ENCODE data around the gene TMA7B.

The TMA7B gene

GRCh38 chr22:39974065-39974464 lies 13.9 kb downstream of the TMA7B start:
- Histone ChIP-seq H3K4me2 (ENCODE audit: low read length) (no peak overlapping the region), H3K9me3 (ENCODE audit: control insufficient read depth, insufficient read depth, low read length) (no peaks in the 10 kb centered on the region), H3F3A (ENCODE audit: control insufficient read depth, insufficient read depth) (no peaks in the 10 kb centered on the region), H3K27me3 (ENCODE audit: control insufficient read depth, low read length) (peaks cover 36% of the 10 kb centered on the region), H3K4me3 (ENCODE audit: low read length) (no peak overlapping the region), H3K4me1 (ENCODE audit: control insufficient read depth, low read length) (no peaks in the 10 kb centered on the region), H3K27ac (ENCODE audit: low read depth, low read length) (no peak overlapping the region), H4K20me1 (ENCODE audit: control insufficient read depth, insufficient read depth, low read depth, low read length) (no peaks in the 10 kb centered on the region), H3K9me2 (replicated peaks; ENCODE audit: control insufficient read depth, low read length) (no peaks in the 10 kb centered on the region), H3K79me2 (ENCODE audit: control insufficient read depth, low read length) (no peaks in the 10 kb centered on the region), H3K36me3 (ENCODE audit: control insufficient read depth, low read length) (no peaks in the 10 kb centered on the region)
- TF ChIP-seq CTCF (IDR thresholded peaks at IDR 0.05; ENCODE audit: low read depth, low read length, poor library complexity, severe bottlenecking): no peak

- Histone ChIP-seq H3K9me2 (replicated peaks; ENCODE audit: control insufficient read depth, low read length) (no peaks in the 10 kb centered on the region), H3K27me3 (ENCODE audit: control insufficient read depth, low read length) (peaks cover 34% of the 10 kb centered on the region)
These were observed 18.9 kb downstream of the TMA7B start for GRCh38 chr22:39979048-39979447.

GRCh38 chr22:39979458-39979857 lies 19.3 kb downstream of the TMA7B start:
- peaks cover 34% of the 10 kb centered on the region for H3K27me3 ChIP-seq (ENCODE audit: control insufficient read depth, low read length)

More at GRCh38 chr22:39979048-39979447, 18.9 kb downstream of the TMA7B start:
- Histone ChIP-seq H4K20me1 (ENCODE audit: control insufficient read depth, insufficient read depth, low read depth, low read length) (no peaks in the 10 kb centered on the region), H3K27ac (ENCODE audit: low read depth, low read length) (no peak overlapping the region), H3K79me2 (ENCODE audit: control insufficient read depth, low read length) (no peaks in the 10 kb centered on the region), H3F3A (ENCODE audit: control insufficient read depth, insufficient read depth) (no peaks in the 10 kb centered on the region), H3K4me1 (ENCODE audit: control insufficient read depth, low read length) (no peaks in the 10 kb centered on the region), H3K9me3 (ENCODE audit: control insufficient read depth, insufficient read depth, low read length) (no peaks in the 10 kb centered on the region), H3K4me3 (ENCODE audit: low read length) (no peak overlapping the region), H3K36me3 (ENCODE audit: control insufficient read depth, low read length) (no peaks in the 10 kb centered on the region), H3K4me2 (ENCODE audit: low read length) (no peak overlapping the region)
- TF ChIP-seq CTCF (IDR thresholded peaks at IDR 0.05; ENCODE audit: low read depth, low read length, poor library complexity, severe bottlenecking) (no peak), EZH2phosphoT487 (IDR thresholded peaks at IDR 0.05; ENCODE audit: borderline replicate concordance, low read length) (no peak)

More at GRCh38 chr22:39979458-39979857, 19.3 kb downstream of the TMA7B start:
- H3K4me3 ChIP-seq (ENCODE audit: low read length): no peak overlapping the region
- H3K4me1 ChIP-seq (ENCODE audit: control insufficient read depth, low read length): no peaks in the 10 kb centered on the region
- no peak overlapping the region for H3K4me2 ChIP-seq (ENCODE audit: low read length)
- no peak overlapping the region for H3K27ac ChIP-seq (ENCODE audit: low read depth, low read length)
- TF ChIP-seq EZH2phosphoT487 (IDR thresholded peaks at IDR 0.05; ENCODE audit: borderline replicate concordance, low read length) (no peak), CTCF (IDR thresholded peaks at IDR 0.05; ENCODE audit: low read depth, low read length, poor library complexity, severe bottlenecking) (no peak)
- no peaks in the 10 kb centered on the region for H3K79me2 ChIP-seq (ENCODE audit: control insufficient read depth, low read length)
- H3F3A ChIP-seq (ENCODE audit: control insufficient read depth, insufficient read depth): no peaks in the 10 kb centered on the region
- H3K9me2 ChIP-seq (replicated peaks; ENCODE audit: control insufficient read depth, low read length): no peaks in the 10 kb centered on the region
- H3K36me3 ChIP-seq (ENCODE audit: control insufficient read depth, low read length): no peaks in the 10 kb centered on the region
- no peaks in the 10 kb centered on the region for H3K9me3 ChIP-seq (ENCODE audit: control insufficient read depth, insufficient read depth, low read length)
- no peaks in the 10 kb centered on the region for H4K20me1 ChIP-seq (ENCODE audit: control insufficient read depth, insufficient read depth, low read depth, low read length)
